Smooth muscle cell (in vitro differentiated cells): ENCODE measurements around the gene ARMH2. TPM values are rescaled to one million over a fixed set of nuclear protein-coding genes. Genes with fewer than 3 reads are reported as not detected.

Source experiments
- DNase-seq: peaks from one replicate; lab custom pipeline; 2025; ENCODE audit not compliant: unreplicated experiment; lab: John Stamatoyannopoulos, UW
- H2AFZ ChIP-seq: fragments of 200-600 bp; sonication (generic); 2 replicates; pipeline ENCODE4 v1.6.0; 2016; ENCODE audit warnings: antibody characterized with exemption, low read depth, mild to moderate bottlenecking
- H3F3A ChIP-seq: fragments of 200-600 bp; sonication (generic); 2 replicates; pipeline ENCODE4 v1.6.0; 2017; ENCODE audit warnings: antibody characterized with exemption, low read depth
- H3K27ac ChIP-seq: fragments of 200-600 bp; sonication (generic); 2 replicates; pipeline ENCODE4 v1.5.1; 2016; ENCODE audit warnings: low read depth, mild to moderate bottlenecking
- H3K27me3 ChIP-seq: fragments of 200-600 bp; sonication (generic); 2 replicates; pipeline ENCODE4 v1.6.1; 2016; ENCODE audit warnings: low read depth, mild to moderate bottlenecking
- H3K36me3 ChIP-seq: fragments of 200-600 bp; sonication (generic); 2 replicates; pipeline ENCODE4 v1.5.1; 2016; ENCODE audit warnings: low read depth
- H3K4me1 ChIP-seq: fragments of 200-600 bp; sonication (generic); 2 replicates; pipeline ENCODE4 v1.5.1; 2016; ENCODE audit warnings: low read depth
- H3K4me2 ChIP-seq: fragments of 200-600 bp; sonication (generic); 2 replicates; pipeline ENCODE4 v1.6.0; 2016; ENCODE audit warnings: mild to moderate bottlenecking
- H3K4me3 ChIP-seq: fragments of 200-600 bp; sonication (generic); 2 replicates; pipeline ENCODE4 v1.5.1; 2016; ENCODE audit warnings: mild to moderate bottlenecking
- H3K79me2 ChIP-seq: fragments of 200-600 bp; sonication (generic); 2 replicates; pipeline ENCODE4 v1.6.0; 2016; ENCODE audit warnings: low read depth, mild to moderate bottlenecking
- H3K9ac ChIP-seq: fragments of 200-600 bp; sonication (generic); 2 replicates; pipeline ENCODE4 v1.6.0; 2016; ENCODE audit warnings: low read depth
- H3K9me3 ChIP-seq: fragments of 200-600 bp; sonication (generic); replicated peaks from 2 replicates; pipeline ENCODE4 v1.5.1; 2016; ENCODE audit warnings: low read depth
- H4K20me1 ChIP-seq: fragments of 200-600 bp; sonication (generic); 2 replicates; pipeline ENCODE4 v1.6.0; 2016; ENCODE audit warnings: low read depth
- CTCF ChIP-seq: fragments of 200-600 bp; sonication (generic); IDR thresholded peaks from 2 replicates; pipeline ENCODE4 v1.5.1; 2017; ENCODE audit warnings: borderline replicate concordance, mild to moderate bottlenecking, antibody characterized with exemption; ENCODE audit not compliant: insufficient read depth, poor library complexity, severe bottlenecking
- WGBS: methylation state at CpG from one replicate; pipeline ENCODE4 v1.1.7; 2016; ENCODE audit warnings: low lambda C conversion rate; 5-methylcytosine and 5-hydroxymethylcytosine counted together
- polyA plus RNA-seq: library from polyadenylated mRNA; unstranded; fragments of >200 nt; fragmentation: Nextera tagmentation; extraction: Ambion mirVana; gene quantifications from 2 replicates; pipeline ENCODE4 v1.2.1, GENCODE V29; 2016
- total RNA-seq: library from RNA; depleted of rRNA; stranded (reverse); fragments of >200 nt; gene quantifications from 2 replicates; pipeline ENCODE4 v1.2.3, GENCODE V29; 2014

ARMH2 gene
- total and polyA plus RNA-seq, 2 experiments from 2014 or later, result not detected

GRCh38 chr6:24809728-24810127, 11.0 kb upstream of the ARMH2 start:
- H3K27ac ChIP-seq, result no peak overlapping the region
- H3K36me3 ChIP-seq, result no peaks in the 10 kb centered on the region
- H3K27me3 ChIP-seq, result no peaks in the 10 kb centered on the region
- no peak overlapping the region for H3K9ac ChIP-seq
- H3K4me1 ChIP-seq, result no peaks in the 10 kb centered on the region
- no peak overlapping the region for H2AFZ ChIP-seq
- H3F3A ChIP-seq, result no peaks in the 10 kb centered on the region
- TF ChIP-seq CTCF, result no peak
- H3K9me3 ChIP-seq, result no peaks in the 10 kb centered on the region
- no peaks in the 10 kb centered on the region for H3K79me2 ChIP-seq
- H4K20me1 ChIP-seq, result no peaks in the 10 kb centered on the region
- H3K4me3 ChIP-seq, result no peak overlapping the region
- WGBS, result 93% methylated on average over 3 of the region's 3 CpGs
- H3K4me2 ChIP-seq, result no peak overlapping the region
- no peak for DNase-seq

- no peak for DNase-seq
- Histone ChIP-seq H2AFZ (no peak overlapping the region), H3K9ac (no peak overlapping the region), H3K27ac (no peak overlapping the region), H3K4me2 (no peak overlapping the region), H3K4me3 (no peak overlapping the region), H3F3A (no peaks in the 10 kb centered on the region), H3K9me3 (no peaks in the 10 kb centered on the region), H3K27me3 (no peaks in the 10 kb centered on the region), H3K79me2 (no peaks in the 10 kb centered on the region), H3K4me1 (no peaks in the 10 kb centered on the region), H4K20me1 (no peaks in the 10 kb centered on the region), H3K36me3 (no peaks in the 10 kb centered on the region)
- WGBS, result 96% methylated on average over 3 of the region's 3 CpGs
- TF ChIP-seq CTCF, result no peak
Measured at GRCh38 chr6:24807584-24807983, 8.9 kb upstream of the ARMH2 start.

DNA sequence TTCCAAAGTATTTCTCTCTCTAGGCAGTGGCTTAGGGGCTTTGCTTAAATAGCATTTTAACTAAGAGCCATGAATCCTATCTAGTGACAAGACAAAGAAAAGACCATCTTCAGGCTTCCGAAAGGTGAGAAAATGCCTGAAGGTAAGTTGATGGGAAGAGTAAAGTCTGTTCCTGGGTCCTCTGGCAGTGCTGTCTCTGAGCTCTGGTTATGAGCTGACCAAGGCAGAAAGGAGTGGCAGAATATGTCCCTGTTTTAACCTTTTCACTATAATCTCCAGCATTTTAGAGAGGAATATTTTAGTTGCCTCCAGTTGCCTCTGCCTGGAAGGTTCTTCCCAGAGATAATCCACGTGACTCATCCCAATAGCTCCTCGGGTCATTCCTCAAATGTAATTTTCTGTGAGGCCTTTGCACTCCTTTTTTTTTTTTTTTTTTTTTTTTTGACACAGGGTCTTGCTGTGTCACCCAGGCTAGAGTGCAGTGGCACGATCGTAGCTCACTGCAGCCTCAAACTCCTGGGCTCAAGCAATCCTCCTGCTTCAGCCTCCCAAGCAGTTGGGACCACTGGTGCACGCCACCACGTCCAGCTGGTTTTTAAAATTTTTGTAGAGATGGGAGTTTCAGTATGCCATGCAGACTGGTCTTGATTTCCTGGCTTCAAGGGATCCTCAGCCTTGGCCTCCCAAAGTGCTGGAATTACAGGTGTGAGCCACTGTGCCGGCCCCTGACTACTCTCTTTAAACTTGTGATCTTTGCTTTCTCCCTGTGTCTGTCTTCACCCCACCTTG, 3.7 kb upstream of the ARMH2 start:
- Histone ChIP-seq H3K79me2 (no peaks in the 10 kb centered on the region), H3K4me2 (peak overlapping the region; percentile 36), H3F3A (no peaks in the 10 kb centered on the region), H3K4me1 (no peaks in the 10 kb centered on the region), H4K20me1 (no peaks in the 10 kb centered on the region), H3K9ac (no peak overlapping the region), H3K27ac (no peak overlapping the region), H2AFZ (no peak overlapping the region), H3K9me3 (no peaks in the 10 kb centered on the region), H3K36me3 (no peaks in the 10 kb centered on the region), H3K4me3 (no peak overlapping the region), H3K27me3 (no peaks in the 10 kb centered on the region)
- 65% methylated on average over 8 of the region's 8 CpGs for WGBS
- no peak for TF ChIP-seq CTCF
- DNase-seq, result no peak

- Histone ChIP-seq H2AFZ (no peak overlapping the region), H3F3A (no peaks in the 10 kb centered on the region), H4K20me1 (no peaks in the 10 kb centered on the region), H3K79me2 (no peaks in the 10 kb centered on the region), H3K36me3 (no peaks in the 10 kb centered on the region), H3K9ac (no peak overlapping the region), H3K4me3 (no peak overlapping the region), H3K9me3 (no peaks in the 10 kb centered on the region), H3K27me3 (no peaks in the 10 kb centered on the region), H3K4me1 (no peaks in the 10 kb centered on the region), H3K27ac (no peak overlapping the region), H3K4me2 (no peak overlapping the region)
- 89% methylated on average over 1 of the region's 1 CpG for WGBS
- TF ChIP-seq CTCF, result no peak
- DNase-seq, result no peak
Measured at GRCh38 chr6:24799541-24799915, 811 bp upstream of the ARMH2 start.
